DMS114 treated with DMSO at 0.1 percent for 48 hours (cell line): ENCODE results near the gene PCDHGC4.

Experiments used
- DNase-seq: peaks from one replicate; lab custom pipeline; 2025; ENCODE audit not compliant: unreplicated experiment; lab: John Stamatoyannopoulos, UW

PCDHGC4 gene

DNA sequence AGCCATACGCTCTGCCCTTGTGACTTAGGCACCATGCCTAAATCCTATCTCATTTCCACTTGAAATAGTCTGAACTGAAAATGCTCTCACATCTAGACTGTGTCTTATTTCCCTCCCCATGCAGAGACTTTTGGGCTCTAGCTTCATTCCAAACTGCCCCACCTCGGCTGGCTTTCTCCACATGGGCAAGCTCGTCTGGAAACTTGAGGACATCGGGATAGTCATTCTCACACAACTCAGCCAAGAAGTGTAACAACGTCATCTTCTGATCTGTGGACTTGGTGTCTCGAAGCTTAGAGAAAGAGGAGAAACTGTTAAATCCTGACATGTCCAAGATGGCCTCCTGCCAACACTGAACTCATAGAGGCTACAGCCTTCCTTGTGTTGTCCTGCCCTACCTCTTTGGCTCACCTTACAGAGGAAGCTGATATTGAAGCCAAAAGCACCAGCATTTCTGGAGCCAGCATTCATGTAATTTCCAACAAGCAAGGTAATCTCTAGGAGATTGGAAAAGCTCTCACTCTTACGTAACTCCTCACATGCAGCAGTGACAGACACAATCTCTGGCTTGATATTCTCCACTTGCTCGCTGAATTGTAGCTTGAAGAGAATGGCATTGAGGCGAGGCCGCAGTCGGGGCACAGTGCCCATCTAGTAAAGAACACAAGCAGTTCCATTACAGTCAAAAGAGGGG is 43.6 kb downstream of the PCDHGC4 start:
- DNase-seq, result no peak

DNA sequence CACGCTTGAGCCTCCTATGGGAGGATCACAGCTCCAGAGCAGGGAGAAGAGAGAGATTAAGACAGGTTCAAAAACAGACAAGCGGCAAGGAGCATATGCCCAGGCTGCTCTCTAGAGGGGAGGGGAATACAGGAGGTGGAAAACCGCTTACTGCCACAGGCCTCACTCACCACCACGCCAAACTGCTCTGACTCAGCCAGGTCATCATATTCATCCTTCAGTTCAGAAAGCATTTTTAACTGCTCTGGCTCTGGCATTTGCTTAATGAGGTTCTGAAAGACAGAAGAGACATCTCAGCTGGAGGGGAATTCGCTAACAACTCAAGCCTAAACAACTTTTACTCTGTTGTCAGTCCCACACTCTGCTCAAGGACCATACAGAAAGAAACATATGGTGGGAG is 44.2 kb downstream of the PCDHGC4 start:
- no peak for DNase-seq

DNA sequence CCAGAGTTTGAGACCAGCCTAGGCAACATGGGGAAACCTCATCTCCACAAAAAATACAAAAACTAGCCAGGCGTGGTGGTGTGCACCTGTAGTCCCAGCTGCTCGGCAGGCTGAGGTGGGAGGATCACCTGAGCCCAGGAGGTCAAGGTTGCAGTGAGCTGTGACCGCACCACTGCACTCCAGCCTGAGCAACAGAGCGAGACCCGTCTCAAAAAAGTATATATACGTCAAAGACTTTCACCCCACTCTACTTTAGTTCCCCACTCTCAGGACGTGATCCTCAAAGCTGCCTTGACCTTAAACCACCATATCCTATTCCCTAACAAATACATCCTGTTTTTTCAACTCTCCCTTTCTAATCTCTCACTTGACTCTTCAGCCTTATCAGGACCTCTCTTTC is 45.0 kb downstream of the PCDHGC4 start:
- no peak for DNase-seq

DNA sequence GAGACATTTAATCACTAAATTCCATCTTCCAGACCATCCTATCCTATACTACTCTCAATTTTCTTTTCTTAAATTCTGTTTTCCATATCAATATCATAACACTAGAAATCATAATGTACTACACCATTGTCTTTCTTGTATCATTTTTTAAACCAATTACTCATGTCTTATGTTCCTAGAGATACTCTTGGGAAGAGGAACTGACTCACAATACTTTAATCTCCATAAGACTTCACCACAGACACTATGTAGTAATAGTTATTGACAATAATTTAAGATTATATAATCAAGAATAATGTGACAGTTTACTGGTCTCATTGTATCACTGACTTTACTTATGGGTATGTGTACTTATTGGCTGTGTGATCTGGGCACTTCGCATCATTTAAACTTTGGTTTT is 47.9 kb downstream of the PCDHGC4 start:
- no peak for DNase-seq

DNA sequence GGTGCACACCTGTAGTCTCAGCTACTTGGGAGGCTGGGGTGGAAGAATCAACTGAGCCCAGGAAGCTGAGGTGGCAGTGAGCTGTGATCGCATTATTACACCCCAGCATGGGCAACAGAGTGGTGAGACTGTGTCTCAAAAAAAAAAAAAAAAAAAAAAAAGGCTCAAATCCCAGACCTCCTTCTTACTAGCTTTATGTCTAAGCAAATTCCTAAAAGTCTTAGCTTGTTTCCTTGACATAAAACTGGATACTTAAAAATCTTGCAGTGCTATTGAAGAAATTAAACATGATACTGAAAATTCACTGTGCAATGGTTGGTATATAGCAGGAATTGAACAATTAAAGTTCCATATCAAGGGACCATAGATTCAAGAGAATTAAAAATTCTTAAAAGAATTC is 49.1 kb downstream of the PCDHGC4 start:
- no peak for DNase-seq

DNA sequence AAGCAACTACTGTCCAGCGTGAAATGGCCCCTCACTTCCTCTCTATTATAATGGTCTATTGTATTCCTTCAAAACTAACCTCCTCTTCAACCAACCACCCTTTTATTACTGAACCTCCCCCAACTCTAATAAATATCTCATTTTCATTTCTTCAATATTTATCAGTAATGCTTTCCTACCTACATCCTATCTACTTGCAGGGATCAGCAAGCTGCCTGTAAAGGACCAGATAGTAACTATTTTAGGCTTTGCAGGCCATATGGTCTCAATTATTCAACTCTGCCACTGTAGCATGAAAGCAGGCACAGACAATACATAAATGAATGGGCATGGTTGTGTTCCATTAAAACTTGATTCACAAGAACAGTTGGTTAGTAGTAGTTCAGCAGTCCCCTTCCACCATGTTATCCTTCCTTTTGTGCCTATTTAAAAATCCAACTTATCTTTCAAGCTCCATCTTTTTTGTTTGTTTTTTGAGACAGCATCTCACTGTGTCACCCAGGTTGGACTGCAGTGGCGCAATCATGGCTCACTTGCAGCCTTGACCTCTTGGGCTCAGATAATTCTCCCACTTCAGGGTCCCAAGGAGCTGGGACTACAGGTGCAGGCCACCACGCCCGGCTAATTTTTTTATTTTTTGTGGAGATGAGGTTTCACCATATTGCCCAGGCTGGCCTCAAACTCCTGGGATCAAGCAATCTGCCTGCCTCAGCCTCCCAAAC is 49.8 kb downstream of the PCDHGC4 start:
- no peak for DNase-seq
